ENCODE results near the gene CRYBG1.

Gene CRYBG1

GRCh38 chr6:106502559-106502958 is 142.0 kb downstream of the CRYBG1 start:
- TF ChIP-seq POLR2AphosphoS5 (IDR thresholded peaks at IDR 0.05; ENCODE audit: low read depth, low read length), result no peak
- TF ChIP-seq TAF1 (IDR thresholded peaks at IDR 0.05; ENCODE audit: borderline replicate concordance, insufficient read depth, low read length), result no peak
- TF ChIP-seq FOXP2 (optimal IDR thresholded peaks at IDR 0.05; ENCODE audit: borderline replicate concordance, extremely low read depth, extremely low read length, insufficient read depth), result no peak
- TF ChIP-seq SIN3A (IDR thresholded peaks at IDR 0.05; ENCODE audit: borderline replicate concordance, insufficient read depth, low read length), result no peak
- no peak for TF ChIP-seq REST (IDR thresholded peaks at IDR 0.05; ENCODE audit: insufficient read depth in 1 of 2, low read depth in 2 of 2, low read length in 2 of 2)

GRCh38 chr6:106508277-106508676 is 147.8 kb downstream of the CRYBG1 start:
- TF ChIP-seq SIN3A (IDR thresholded peaks at IDR 0.05; ENCODE audit: borderline replicate concordance, insufficient read depth, low read length), result no peak
- no peak for TF ChIP-seq FOXP2 (optimal IDR thresholded peaks at IDR 0.05; ENCODE audit: borderline replicate concordance, extremely low read depth, extremely low read length, insufficient read depth)
- TF ChIP-seq POLR2AphosphoS5 (IDR thresholded peaks at IDR 0.05; ENCODE audit: low read depth, low read length), result no peak
- TF ChIP-seq REST (IDR thresholded peaks at IDR 0.05; ENCODE audit: insufficient read depth in 1 of 2, low read depth in 2 of 2, low read length in 2 of 2), result no peak
- no peak for TF ChIP-seq TAF1 (IDR thresholded peaks at IDR 0.05; ENCODE audit: borderline replicate concordance, insufficient read depth, low read length)

GRCh38 chr6:106508834-106509233 is 148.3 kb downstream of the CRYBG1 start:
- TF ChIP-seq SIN3A (IDR thresholded peaks at IDR 0.05; ENCODE audit: borderline replicate concordance, insufficient read depth, low read length), result no peak
- TF ChIP-seq REST (IDR thresholded peaks at IDR 0.05; ENCODE audit: insufficient read depth in 1 of 2, low read depth in 2 of 2, low read length in 2 of 2), result no peak
- TF ChIP-seq TAF1 (IDR thresholded peaks at IDR 0.05; ENCODE audit: borderline replicate concordance, insufficient read depth, low read length), result no peak
- TF ChIP-seq POLR2AphosphoS5 (IDR thresholded peaks at IDR 0.05; ENCODE audit: low read depth, low read length), result no peak
- TF ChIP-seq FOXP2 (optimal IDR thresholded peaks at IDR 0.05; ENCODE audit: borderline replicate concordance, extremely low read depth, extremely low read length, insufficient read depth), result no peak

- no peak for TF ChIP-seq POLR2AphosphoS5 (IDR thresholded peaks at IDR 0.05; ENCODE audit: low read depth, low read length)
- no peak for TF ChIP-seq SIN3A (IDR thresholded peaks at IDR 0.05; ENCODE audit: borderline replicate concordance, insufficient read depth, low read length)
- TF ChIP-seq FOXP2 (optimal IDR thresholded peaks at IDR 0.05; ENCODE audit: borderline replicate concordance, extremely low read depth, extremely low read length, insufficient read depth), result no peak
- no peak for TF ChIP-seq REST (IDR thresholded peaks at IDR 0.05; ENCODE audit: insufficient read depth in 1 of 2, low read depth in 2 of 2, low read length in 2 of 2)
- no peak for TF ChIP-seq TAF1 (IDR thresholded peaks at IDR 0.05; ENCODE audit: borderline replicate concordance, insufficient read depth, low read length)
These were observed 149.0 kb downstream of the CRYBG1 start for GRCh38 chr6:106509420-106510089.
